ENCODE measurements around the gene BLCAP. TPM values are rescaled to one million over a fixed set of nuclear protein-coding genes. Genes with fewer than 3 reads are reported as not detected.

The BLCAP gene
- total RNA-seq, 1 experiment from 2014 or later, result 54.3 TPM

GRCh38 chr20:37529968-37530600, 2.4 kb upstream of the BLCAP start:
- no peaks in the 10 kb centered on the region for H4K20me1 ChIP-seq (ENCODE audit: control insufficient read depth, insufficient read depth, insufficient read length)
- H4K5ac ChIP-seq (ENCODE audit: insufficient read length, low read depth, low read length), result no peak overlapping the region
- no peak for TF ChIP-seq CTCF (conservative IDR thresholded peaks at IDR 0.05)
- H3K4ac ChIP-seq (ENCODE audit: low read depth, low read length), result no peak overlapping the region
- H2BK15ac ChIP-seq (ENCODE audit: low read depth, low read length), result no peak overlapping the region
- no peak overlapping the region for H2AFZ ChIP-seq (ENCODE audit: low read length)
- H2BK5ac ChIP-seq (ENCODE audit: insufficient read length, low read length), result no peak overlapping the region
- no peak overlapping the region for H3T11ph ChIP-seq (ENCODE audit: low read length)
- H2BK12ac ChIP-seq (ENCODE audit: insufficient read length, low read depth, low read length), result no peak overlapping the region
- H2BK120ac ChIP-seq (ENCODE audit: low read depth, low read length, poor library complexity, severe bottlenecking), result no peak overlapping the region
- DNase-seq, result peak; percentile 2
- H3K9me3 ChIP-seq (ENCODE audit: control insufficient read depth, low read depth, low read length), result no peaks in the 10 kb centered on the region
- no peak overlapping the region for H3K18ac ChIP-seq (ENCODE audit: insufficient read length, low read depth, low read length)
- H2BK20ac ChIP-seq (ENCODE audit: low read depth, low read length, poor library complexity, severe bottlenecking), result no peak overlapping the region
- H3K9ac ChIP-seq (ENCODE audit: extremely low read depth, insufficient read length, low read length), result no peak overlapping the region
- peaks cover 9% of the 10 kb centered on the region; the same call in 1 of the 2 replicates for H3K79me2 ChIP-seq (ENCODE audit: insufficient read depth, low read length)
- Mint-ChIP-seq H3K27me3 (ENCODE audit: low read depth) (no peaks in the 10 kb centered on the region; the same call in 1 of the 2 replicates), H3K27ac (no peak overlapping the region), H3K36me3 (ENCODE audit: insufficient read depth in 1 of 3, low read depth in 3 of 3) (peaks cover 2 to 6% (median 5%) of the 10 kb centered on the region in 3 experiments; a peak in 5 of 7 replicates), H3K9me3 (no peaks in the 10 kb centered on the region), H3K4me3 (no peak overlapping the region), H3K4me1 (peaks cover 34 to 37% of the 10 kb centered on the region in 2 experiments)
- no peak overlapping the region for H2AK5ac ChIP-seq (ENCODE audit: insufficient read length, low read length)
- H4K8ac ChIP-seq (replicated peaks; ENCODE audit: insufficient read length, low read depth, low read length), result no peak overlapping the region
- no peak overlapping the region for H3K23ac ChIP-seq (ENCODE audit: insufficient read length, low read depth, low read length)
- no peak overlapping the region for H4K91ac ChIP-seq (ENCODE audit: insufficient read length, low read depth, low read length)
- peaks cover 6% of the 10 kb centered on the region for H3K79me1 ChIP-seq (ENCODE audit: insufficient read depth, low read depth, low read length, poor library complexity, severe bottlenecking)
- H3K27ac ChIP-seq (ENCODE audit: insufficient read length, low read depth, low read length), result no peak overlapping the region
- no CpG with 5 or more reads among the region's 10 CpGs for WGBS (ENCODE audit: extremely low coverage, insufficient read length, low lambda C conversion rate)
- H3K27me3 ChIP-seq (ENCODE audit: insufficient read depth, low read length), result no peaks in the 10 kb centered on the region
- H3K14ac ChIP-seq (ENCODE audit: insufficient read depth, low read length), result no peak overlapping the region
- peaks cover 8% of the 10 kb centered on the region for H3K23me2 ChIP-seq (ENCODE audit: insufficient read length, low read depth, low read length, poor library complexity, severe bottlenecking)
- H3K4me1 ChIP-seq (ENCODE audit: insufficient read depth, low read length), result peaks cover 8% of the 10 kb centered on the region
- H3K56ac ChIP-seq (ENCODE audit: insufficient read length, low read depth, low read length), result no peak overlapping the region
- H3K4me2 ChIP-seq (ENCODE audit: insufficient read depth, insufficient read length, low read length), result no peak overlapping the region
